Adipocyte (in vitro differentiated cells): Measurements from ENCODE around the gene PCBP3.
"Not testable (repeated sequence)": the region's sequence is repeated elsewhere in the genome, so short reads cannot be mapped to it uniquely, and the experiment has no call there.

ENCODE experiments used
- DNase-seq: peaks from one replicate; pipeline ENCODE4 v3.0.0-alpha.2; 2015; ENCODE audit warnings: low read depth
- H3K27me3 ChIP-seq: replicated peaks from 2 replicates; pipeline ENCODE4 v1.7.0; 2013; ENCODE audit warnings: mild to moderate bottlenecking, low read length, moderate library complexity; ENCODE audit not compliant: control insufficient read depth, insufficient read depth
- H3K36me3 ChIP-seq: 2 replicates; pipeline ENCODE4 v1.7.0; 2013; ENCODE audit warnings: low read length, mild to moderate bottlenecking, moderate library complexity; ENCODE audit not compliant: control insufficient read depth, insufficient read depth, severe bottlenecking
- H3K4me1 ChIP-seq: 2 replicates; pipeline ENCODE4 v1.7.0; 2013; ENCODE audit warnings: mild to moderate bottlenecking, low read length, moderate library complexity; ENCODE audit not compliant: control insufficient read depth, insufficient read depth
- H3K4me3 ChIP-seq: 2 replicates; pipeline ENCODE4 v1.7.0; 2013; ENCODE audit warnings: mild to moderate bottlenecking, low read length, moderate library complexity
- H3K9ac ChIP-seq: 2 replicates; pipeline ENCODE4 v1.7.0; 2013; ENCODE audit warnings: mild to moderate bottlenecking, low read length, moderate library complexity
- H3K9me3 ChIP-seq: 2 replicates; pipeline ENCODE4 v1.7.0; 2013; ENCODE audit warnings: mild to moderate bottlenecking, low read length, moderate library complexity; ENCODE audit not compliant: control insufficient read depth

PCBP3 gene

DNA sequence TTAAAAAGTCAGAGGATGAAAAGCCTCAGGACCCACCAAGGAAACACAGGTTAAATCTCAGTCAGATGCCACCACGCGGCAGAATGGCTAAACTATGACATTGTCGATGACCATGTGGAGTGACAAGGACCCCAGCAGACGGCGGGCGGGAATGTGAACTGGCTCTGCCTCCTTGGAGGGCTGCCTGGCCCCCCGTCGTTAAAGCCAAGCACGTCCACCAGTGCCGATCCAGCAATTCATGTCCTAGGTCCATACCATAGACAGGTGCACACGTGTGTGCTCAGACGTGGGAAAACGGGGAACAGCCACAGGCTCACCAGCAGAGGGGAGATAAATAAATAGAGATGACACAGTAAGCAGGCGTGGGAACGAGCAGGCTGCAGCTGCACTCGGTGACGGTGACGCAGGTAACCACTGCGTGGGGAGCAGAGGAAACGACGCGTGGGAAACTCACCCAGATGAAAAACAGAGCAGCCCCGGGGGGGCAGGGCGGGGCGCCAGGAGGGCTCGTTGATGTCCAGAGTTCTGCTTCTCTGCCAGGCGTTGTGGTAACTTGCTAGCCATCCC lies 28.3 kb upstream of the PCBP3 start:
- H3K4me3 ChIP-seq = no peak overlapping the region

DNA sequence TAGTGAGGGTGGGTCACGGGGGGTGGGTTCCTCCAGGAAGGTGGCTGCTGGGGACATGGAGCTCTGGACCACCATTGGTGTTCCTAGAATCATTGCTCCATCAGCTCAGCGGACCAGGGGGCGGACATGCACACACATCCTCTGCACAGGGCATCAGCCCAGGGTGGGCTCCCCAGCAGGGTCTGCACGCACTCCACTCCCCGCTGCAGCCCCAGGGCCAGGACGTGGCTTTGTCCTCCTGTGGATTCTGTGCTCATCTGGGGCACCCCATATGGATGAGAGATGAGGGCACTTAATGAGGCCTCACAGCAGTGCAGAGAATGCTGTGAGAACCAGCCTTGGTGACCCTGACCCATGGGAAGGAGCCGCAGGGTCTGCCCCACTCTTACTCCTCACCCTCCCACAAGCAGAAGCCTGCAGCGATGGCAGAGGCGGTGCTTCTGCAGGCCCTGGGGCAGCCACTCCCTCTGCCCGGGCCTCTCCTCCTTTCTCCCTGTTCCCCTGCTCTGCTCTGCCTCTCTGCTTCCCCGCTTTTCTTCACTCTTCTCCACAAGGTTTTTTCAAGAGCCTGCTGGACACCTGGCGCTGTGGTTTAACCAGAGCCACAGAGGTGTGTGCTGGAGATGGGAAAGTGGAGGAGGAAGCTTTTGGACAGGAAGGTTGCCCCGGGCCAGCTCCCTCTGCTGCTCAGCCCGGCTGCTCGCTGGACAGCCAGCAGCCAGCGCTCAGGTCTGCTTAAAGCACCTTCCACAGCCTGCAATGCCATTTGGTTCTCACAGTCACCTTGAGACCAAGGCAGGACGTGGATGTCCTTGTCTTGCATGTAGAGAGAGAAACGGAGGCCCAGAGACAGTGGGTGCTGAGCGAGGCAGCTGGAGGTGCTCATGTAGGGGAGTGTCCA lies 26.3 kb upstream of the PCBP3 start:
- Histone ChIP-seq H3K4me1 (peaks cover 25% of the 10 kb centered on the region), H3K9ac (no peak overlapping the region), H3K4me3 (no peak overlapping the region), H3K9me3 (peaks cover 3% of the 10 kb centered on the region), H3K36me3 (no peaks in the 10 kb centered on the region), H3K27me3 (peaks cover 30% of the 10 kb centered on the region)
- DNase-seq = no peak

More for the DNA sequence above, 28.3 kb upstream of the PCBP3 start:
- Histone ChIP-seq H3K9ac (no peak overlapping the region), H3K27me3 (peaks cover 43% of the 10 kb centered on the region), H3K9me3 (peaks cover 3% of the 10 kb centered on the region), H3K36me3 (no peaks in the 10 kb centered on the region), H3K4me1 (peaks cover 27% of the 10 kb centered on the region)
- DNase-seq = no peak

DNA sequence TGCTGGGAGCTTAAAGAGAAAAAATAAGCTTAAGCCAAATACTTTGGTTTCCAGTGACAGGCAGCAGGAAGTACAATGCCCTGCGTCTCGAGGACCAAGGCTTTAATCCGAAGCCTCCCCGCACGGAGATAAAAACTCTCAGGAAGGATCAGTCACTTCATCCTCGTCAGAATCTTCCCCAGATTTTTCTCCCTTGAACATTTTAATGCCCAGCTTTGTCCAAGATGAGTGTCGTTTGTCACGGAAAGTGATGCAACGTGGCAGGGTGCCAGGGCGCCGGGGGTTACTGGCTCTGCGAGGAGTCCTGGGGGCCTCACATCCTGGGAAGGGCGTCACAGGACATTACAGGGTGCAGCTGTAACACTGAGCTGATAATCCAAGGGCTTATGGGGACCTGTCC lies 25.2 kb upstream of the PCBP3 start:
- H3K4me1 ChIP-seq = peaks cover 23% of the 10 kb centered on the region
- peak overlapping the region; percentile 40 for H3K4me3 ChIP-seq
- no peak overlapping the region for H3K9ac ChIP-seq
- peaks cover 3% of the 10 kb centered on the region for H3K9me3 ChIP-seq
- H3K27me3 ChIP-seq = peaks cover 36% of the 10 kb centered on the region
- no peaks in the 10 kb centered on the region for H3K36me3 ChIP-seq
- DNase-seq = no peak

DNA sequence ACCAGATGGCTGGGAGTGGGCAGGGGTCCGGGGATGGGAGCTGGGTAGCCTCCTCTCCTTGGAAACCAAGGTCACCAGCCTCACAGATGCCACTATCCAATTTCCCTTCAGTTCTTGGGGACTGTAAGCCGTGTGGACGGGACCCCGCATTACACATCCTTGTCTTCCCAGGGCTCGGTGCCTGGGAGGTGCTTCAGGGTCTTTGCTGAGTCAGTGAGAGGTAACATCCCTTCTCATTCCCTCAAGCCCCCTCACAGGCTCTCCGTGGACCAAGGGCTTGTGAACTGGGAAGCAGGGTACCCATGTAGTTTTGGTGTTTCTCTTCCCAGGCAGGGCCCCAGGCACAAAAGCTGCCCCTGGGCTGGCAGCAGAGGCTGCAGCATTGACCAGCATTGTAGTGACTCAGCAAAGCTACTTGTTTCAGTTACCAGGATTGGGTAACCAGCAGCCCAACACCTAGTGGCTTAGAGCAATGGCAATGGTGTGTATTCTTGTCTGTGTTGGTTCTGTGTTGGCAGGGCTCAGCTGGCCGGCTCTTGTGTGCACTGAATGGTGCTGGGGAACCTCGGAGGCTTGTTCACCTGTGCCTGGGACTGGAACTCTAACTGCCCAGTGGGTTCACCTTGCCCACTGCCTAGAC lies 24.6 kb upstream of the PCBP3 start:
- H3K9ac ChIP-seq = no peak overlapping the region
- H3K36me3 ChIP-seq = no peaks in the 10 kb centered on the region
- H3K4me1 ChIP-seq = peaks cover 17% of the 10 kb centered on the region
- peaks cover 42% of the 10 kb centered on the region for H3K27me3 ChIP-seq
- H3K4me3 ChIP-seq = peak overlapping the region; percentile 40
- H3K9me3 ChIP-seq = peaks cover 3% of the 10 kb centered on the region
- DNase-seq = peak; percentile 10

DNA sequence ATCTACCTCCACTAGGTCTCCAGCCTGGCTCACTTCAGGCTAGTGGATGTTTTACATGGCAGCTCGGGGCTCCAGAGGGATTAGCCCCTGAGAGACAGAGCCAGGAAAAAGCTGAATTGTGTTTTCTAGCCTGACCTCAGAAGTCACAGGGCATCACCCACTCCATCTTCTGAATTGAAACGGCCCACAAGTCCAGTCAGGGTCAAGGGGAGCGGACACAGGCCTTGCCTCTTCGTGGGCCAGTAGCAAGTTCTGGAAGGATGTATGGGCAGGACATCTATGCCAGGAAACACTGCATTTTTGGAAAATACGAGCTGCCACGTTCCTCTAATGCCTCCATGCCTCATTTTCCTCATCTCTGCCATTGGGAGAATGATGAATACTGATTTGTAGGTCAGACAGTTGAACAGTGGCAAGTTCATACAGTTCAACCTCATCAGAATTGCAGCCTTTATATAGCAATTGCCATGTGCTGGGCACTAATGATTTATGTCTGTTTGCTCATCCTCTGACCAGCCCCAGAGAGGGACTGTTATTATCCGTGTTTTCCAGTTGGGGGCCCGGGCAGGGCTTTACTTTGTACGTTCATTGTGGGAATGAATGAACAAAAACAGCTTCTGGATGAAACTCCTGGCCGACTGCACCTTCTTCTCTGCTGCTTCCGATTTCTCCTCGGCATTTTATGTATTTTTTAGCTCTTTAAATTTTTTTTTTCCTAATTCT lies 23.2 kb upstream of the PCBP3 start:
- Histone ChIP-seq H3K9me3 (peaks cover 8% of the 10 kb centered on the region), H3K4me3 (no peak overlapping the region), H3K27me3 (peaks cover 37% of the 10 kb centered on the region), H3K4me1 (peaks cover 17% of the 10 kb centered on the region), H3K9ac (no peak overlapping the region), H3K36me3 (no peaks in the 10 kb centered on the region)
- DNase-seq = no peak

DNA sequence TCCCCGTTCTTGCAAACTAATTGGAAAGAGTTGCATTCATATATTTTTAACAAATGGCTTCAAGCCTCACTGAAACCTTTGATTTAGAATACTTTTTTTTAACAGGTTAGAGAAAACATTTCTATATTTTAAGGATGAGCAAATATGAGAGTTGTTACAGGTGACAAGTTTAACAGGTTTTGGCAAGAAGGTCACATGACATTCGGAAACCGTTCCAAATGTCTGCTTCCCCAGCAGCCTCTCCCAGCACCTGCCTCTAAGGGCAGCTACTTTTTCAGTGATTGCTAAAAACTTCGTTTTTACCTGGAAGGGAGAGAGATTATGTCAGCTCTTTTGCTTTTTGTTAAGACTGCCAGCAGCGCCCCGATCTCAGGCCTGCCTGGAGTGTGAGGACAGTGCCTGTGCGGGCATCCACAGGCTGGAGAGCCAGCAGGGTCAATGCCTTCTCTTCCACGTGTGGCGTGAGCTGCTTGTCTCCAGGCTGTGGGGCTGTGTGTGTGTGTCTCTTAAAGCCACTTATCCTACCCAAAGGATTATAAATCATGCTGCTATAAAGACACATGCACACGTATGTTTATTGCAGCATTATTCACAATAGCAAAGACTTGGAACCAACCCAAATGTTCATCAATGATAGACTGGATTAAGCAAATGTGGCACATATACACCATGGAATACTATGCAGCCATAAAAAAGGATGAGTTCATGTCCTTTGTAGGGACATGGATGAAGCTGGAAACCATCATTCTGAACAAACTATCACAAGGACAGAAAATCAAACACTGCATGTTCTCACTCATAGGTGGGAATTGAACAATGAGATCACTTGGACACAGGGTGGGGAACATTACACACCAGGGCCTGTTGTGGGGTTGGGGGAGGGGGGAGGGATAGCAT lies 21.8 kb upstream of the PCBP3 start:
- H3K9me3 ChIP-seq, H3K9ac ChIP-seq, H3K4me3 ChIP-seq, DNase-seq, H3K36me3 ChIP-seq: not testable (repeated sequence)
- Histone ChIP-seq H3K27me3 (peaks cover 30% of the 10 kb centered on the region), H3K4me1 (peaks cover 17% of the 10 kb centered on the region)

DNA sequence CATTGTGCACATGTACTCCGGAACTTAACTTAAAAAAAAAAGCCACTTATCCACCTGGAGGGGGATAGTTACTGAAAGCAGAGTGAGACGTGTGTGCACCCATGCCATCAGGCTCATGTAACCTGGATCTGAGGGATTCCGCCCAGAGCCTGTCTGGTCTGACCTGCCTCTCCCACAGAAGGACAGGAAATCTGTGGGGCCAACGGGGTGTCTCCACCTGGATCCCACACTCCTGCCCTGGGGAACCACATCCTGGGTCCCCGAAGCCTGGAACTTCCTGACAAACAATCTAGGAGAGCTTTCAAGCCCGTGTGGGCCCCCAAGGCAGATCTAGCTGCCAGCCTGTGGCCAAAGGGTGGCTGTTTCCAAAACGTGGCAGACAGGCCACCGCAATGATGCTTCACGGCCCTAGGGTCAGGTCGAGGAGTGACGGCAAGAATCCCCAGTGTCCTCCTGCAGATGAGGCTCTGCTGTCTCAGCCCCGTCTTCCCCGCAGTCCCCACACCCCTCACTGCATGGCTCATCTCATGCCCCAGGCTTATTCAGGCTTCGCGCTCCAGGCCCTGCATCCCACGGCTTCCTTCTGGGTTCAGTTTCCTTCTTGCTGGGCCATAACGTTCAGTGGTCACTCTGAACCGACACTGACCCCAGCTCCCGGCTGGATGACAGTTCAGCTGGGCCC lies 21.0 kb upstream of the PCBP3 start:
- Histone ChIP-seq H3K4me1 (peaks cover 16% of the 10 kb centered on the region), H3K9ac (no peak overlapping the region), H3K36me3 (no peaks in the 10 kb centered on the region), H3K4me3 (no peak overlapping the region), H3K27me3 (peaks cover 30% of the 10 kb centered on the region), H3K9me3 (peaks cover 8% of the 10 kb centered on the region)
- no peak for DNase-seq

DNA sequence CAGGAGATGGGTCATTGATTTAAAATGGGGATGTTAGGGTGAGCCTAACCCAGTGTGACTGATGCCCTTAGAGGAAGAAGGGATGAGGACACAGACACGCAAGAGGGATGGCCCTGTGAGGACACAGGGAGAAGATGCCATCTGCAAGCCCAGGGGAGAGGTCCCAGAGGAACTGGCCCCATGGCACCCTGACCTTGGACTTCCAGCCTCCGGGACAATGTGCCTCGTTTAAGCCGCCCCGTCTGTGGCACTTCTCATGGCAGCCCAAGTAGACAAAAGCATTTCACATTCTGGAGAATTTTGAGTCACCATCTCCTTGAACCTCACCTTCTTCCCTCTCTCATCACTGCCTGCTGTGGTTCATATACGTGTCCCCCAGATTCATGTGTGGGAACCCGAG lies 20.1 kb upstream of the PCBP3 start:
- peaks cover 30% of the 10 kb centered on the region for H3K27me3 ChIP-seq
- H3K4me3 ChIP-seq = no peak overlapping the region
- peaks cover 7% of the 10 kb centered on the region for H3K4me1 ChIP-seq
- H3K9ac ChIP-seq = no peak overlapping the region
- no peaks in the 10 kb centered on the region for H3K36me3 ChIP-seq
- peaks cover 8% of the 10 kb centered on the region for H3K9me3 ChIP-seq
- DNase-seq = no peak

DNA sequence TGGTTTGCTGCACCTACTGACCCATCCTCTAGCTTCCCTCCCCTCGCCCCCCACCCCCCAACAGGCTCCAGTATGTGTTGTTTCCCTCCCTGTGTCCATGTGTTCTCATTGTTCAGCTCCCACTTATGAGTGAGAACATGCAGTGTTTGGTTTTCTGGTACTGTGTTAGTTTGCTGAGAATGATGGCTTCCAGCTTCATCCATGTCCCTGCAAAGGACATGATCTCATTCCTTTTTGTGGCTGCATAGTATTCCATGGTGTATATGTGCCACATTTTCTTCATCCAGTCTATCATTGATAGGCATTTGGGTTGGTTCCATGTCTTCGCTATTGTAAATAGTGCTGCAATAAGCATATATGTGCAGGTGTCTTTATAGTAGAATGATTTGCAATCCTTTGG lies 17.4 kb upstream of the PCBP3 start:
- H3K9me3 ChIP-seq, H3K4me3 ChIP-seq, H3K9ac ChIP-seq, DNase-seq, H3K4me1 ChIP-seq, H3K36me3 ChIP-seq: not testable (repeated sequence)
- H3K27me3 ChIP-seq = peaks cover 29% of the 10 kb centered on the region
